K562 (cell line): ENCODE data around the gene MPIG6B. TPM values are rescaled to one million over a fixed set of nuclear protein-coding genes. Genes with fewer than 3 reads are reported as not detected.

Source experiments
- AFF1 ChIP-seq, 2 experiments: fragments of 450-650 bp; IDR thresholded peaks; 2 replicates each; pipeline ENCODE4 v1.6.1; 2018; ENCODE audit warnings: mild to moderate bottlenecking in 2 of 2, low read depth in 1 of 2; ENCODE audit not compliant: partially characterized antibody in 2 of 2
- BRD9 ChIP-seq: fragments of 450-650 bp; IDR thresholded peaks from 2 replicates; pipeline ENCODE4 v1.6.1; 2018; ENCODE audit warnings: low read depth; ENCODE audit not compliant: partially characterized antibody
- CEBPB ChIP-seq: fragments of 450-650 bp; IDR thresholded peaks from 2 replicates; pipeline ENCODE4 v1.6.1; 2016; ENCODE audit warnings: missing genetic modification characterization, missing compliant biosample characterization
- E2F5 ChIP-seq: sonication (generic); formaldehyde crosslinking; IDR thresholded peaks from 2 replicates; pipeline ENCODE4 v1.8.0; 2022; ENCODE audit warnings: mild to moderate bottlenecking, missing genetic modification reagents
- FOXP1 ChIP-seq: sonication (generic); formaldehyde crosslinking; IDR thresholded peaks from 2 replicates; pipeline ENCODE4 v1.8.0; 2022; ENCODE audit warnings: mild to moderate bottlenecking, missing genetic modification reagents
- ILF3 ChIP-seq: fragments of 450-650 bp; IDR thresholded peaks from 2 replicates; pipeline ENCODE4 v1.6.1; 2018; ENCODE audit warnings: antibody characterized with exemption, mild to moderate bottlenecking, moderate library complexity, borderline replicate concordance
- NCOA2 ChIP-seq, 2 experiments: fragments of 450-650 bp; IDR thresholded peaks; 2 replicates each; pipeline ENCODE4 v1.6.1; 2018; ENCODE audit warnings: mild to moderate bottlenecking in 2 of 2, moderate library complexity in 1 of 2; ENCODE audit not compliant: partially characterized antibody in 2 of 2
- NR2C1 ChIP-seq, 2 experiments: fragments of 450-650 bp; IDR thresholded peaks; 2 replicates each; pipeline ENCODE4 v1.6.1; 2017; ENCODE audit warnings: mild to moderate bottlenecking in 2 of 2, antibody characterized with exemption in 1 of 2, inconsistent platforms in 1 of 2, missing compliant biosample characterization in 1 of 2, missing genetic modification characterization in 1 of 2
- NR2C2 ChIP-seq, 2 experiments: fragments of 200-800 bp in 1 of 2; sonication (Bioruptor generic) in 1 of 2; sonication (generic) in 1 of 2; formaldehyde crosslinking in 1 of 2; IDR thresholded peaks; 2 replicates each; pipeline versions ENCODE4 v1.6.1 to v1.8.0; 2016 to 2022; ENCODE audit warnings: mild to moderate bottlenecking in 1 of 2, missing compliant biosample characterization in 1 of 2, missing genetic modification characterization in 1 of 2, missing genetic modification reagents in 1 of 2
- POLR2AphosphoS5 ChIP-seq: IDR thresholded peaks from 2 replicates; pipeline ENCODE4 v1.6.1; 2011; ENCODE audit warnings: mild to moderate bottlenecking, low read depth, low read length, moderate library complexity; ENCODE audit not compliant: control insufficient read depth, insufficient read depth
- POLR3A ChIP-seq: IDR thresholded peaks from 2 replicates; pipeline ENCODE4 v1.6.1; 2011; ENCODE audit warnings: borderline replicate concordance, mild to moderate bottlenecking, moderate library complexity; ENCODE audit not compliant: insufficient read length, insufficient read depth; ENCODE audit errors: extremely low read depth
- RAD21 ChIP-seq, 2 experiments: fragments of 250-450 bp in 1 of 2; fragments of 450-650 bp in 1 of 2; sonication (Bioruptor Pico) in 1 of 2; formaldehyde crosslinking in 1 of 2; IDR thresholded peaks in 1 of 2; conservative IDR thresholded peaks in 1 of 2; 2 replicates each; pipeline versions ENCODE4 v1.4.0 to v1.8.0; 2020 to 2022; ENCODE audit warnings: mild to moderate bottlenecking in 2 of 2, moderate library complexity in 1 of 2
- SP1 ChIP-seq: sonication (generic); formaldehyde crosslinking; IDR thresholded peaks from 2 replicates; pipeline ENCODE4 v1.8.1; 2022; ENCODE audit warnings: mild to moderate bottlenecking, missing genetic modification reagents
- SUPT5H ChIP-seq: fragments of 450-650 bp; IDR thresholded peaks from 2 replicates; pipeline ENCODE4 v1.6.1; 2016
- TGIF2 ChIP-seq: sonication (generic); formaldehyde crosslinking; IDR thresholded peaks from 2 replicates; pipeline ENCODE4 v1.8.1; 2022; ENCODE audit warnings: mild to moderate bottlenecking, missing genetic modification reagents, moderate library complexity
- ZFPM2 ChIP-seq: fragments of 250-450 bp; sonication (Bioruptor Pico); IDR thresholded peaks from 2 replicates; pipeline ENCODE4 v1.5.1; 2022; ENCODE audit warnings: mild to moderate bottlenecking
- ZNF143 ChIP-seq: sonication (generic); formaldehyde crosslinking; IDR thresholded peaks from 2 replicates; pipeline ENCODE4 v1.9.0; 2022; ENCODE audit warnings: mild to moderate bottlenecking, missing genetic modification reagents
- ZNF668 ChIP-seq: fragments of 250-450 bp; sonication (Bioruptor Pico); IDR thresholded peaks from 2 replicates; pipeline ENCODE4 v1.8.0; 2022; ENCODE audit warnings: mild to moderate bottlenecking, inconsistent platforms
- polyA plus RNA-seq, 8 experiments: library from polyadenylated mRNA; depleted of rRNA in 4 of 8; stranded (reverse) in 5 of 8; unstranded in 3 of 8; fragments of >200 nt; fragmentation: Nextera tagmentation in 2 of 8; fragmentation: Illumina TruSeq in 1 of 8; extraction: Ambion mirVana in 2 of 8; extraction: Trizol in 1 of 8; gene quantifications; 2 replicates each; pipeline versions ENCODE4 v1.2.1 to v1.2.3, GENCODE V29; 2011 to 2014; ENCODE audit warnings: inconsistent platforms in 1 of 8, missing spikeins in 1 of 8
- total RNA-seq, 7 experiments: library from RNA; depleted of rRNA in 6 of 7; stranded (reverse); fragments of >200 nt in 6 of 7; fragmentation: Illumina TruSeq in 2 of 7; extraction: Trizol in 2 of 7; gene quantifications; 2 replicates each; pipeline versions ENCODE4 v1.2.1 to v1.2.3, GENCODE V29; 2011 to 2021; ENCODE audit warnings: low replicate concordance in 1 of 7
- TF ChIP-seq, protein P1 (sequence below): sonication (generic); formaldehyde crosslinking; IDR thresholded peaks from 2 replicates; pipeline ENCODE4 v1.8.0; 2022; ENCODE audit warnings: mild to moderate bottlenecking, low read depth, missing genetic modification reagents
- TF ChIP-seq, protein P2 (sequence below): fragments of 450-650 bp; IDR thresholded peaks from 2 replicates; pipeline ENCODE4 v1.6.1; 2016

Gene MPIG6B
- total and polyA plus RNA-seq, 9 of the 15 experiments (the other 6 are each of a cell fraction or from before 2014, with no cell fraction given) = 0.11 to 1.2 (median 0.28) TPM; not detected in 1

DNA sequence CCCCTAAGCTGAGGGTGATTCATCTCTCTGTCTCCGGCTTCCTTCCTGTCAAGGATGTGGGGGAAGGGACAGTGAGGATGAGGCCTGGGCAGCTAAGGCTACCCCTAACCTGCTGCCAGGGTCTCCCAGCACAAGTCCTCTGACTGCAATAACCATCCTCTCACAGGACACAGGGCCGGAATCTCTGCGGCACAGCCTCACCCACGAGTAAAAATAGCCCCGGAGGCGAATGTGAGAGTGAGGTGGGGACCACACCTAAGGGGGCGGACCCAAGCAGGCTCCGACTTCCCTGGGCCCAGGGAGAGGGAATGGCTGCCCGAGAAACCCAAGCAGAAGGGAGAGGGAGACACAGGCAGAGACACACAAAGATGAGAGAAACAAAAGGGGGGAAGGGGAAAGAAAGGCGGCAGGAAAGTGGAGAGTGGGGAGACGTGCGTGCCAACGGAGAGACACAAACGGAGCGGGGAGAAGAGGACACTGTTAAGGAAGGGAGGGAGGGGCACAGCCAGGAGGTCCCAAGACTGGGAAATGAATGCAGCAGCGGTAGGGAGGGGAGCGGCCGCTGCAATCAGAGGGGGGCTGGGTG lies 11.7 kb downstream of the MPIG6B start (continued):
- TF ChIP-seq AFF1 (IDR thresholded peaks at IDR 0.05; ENCODE audit: low read depth in 1 of 2, partially characterized antibody in 2 of 2) (peak; percentile 62 to 72), CEBPB (tag) (no peak), NR2C1 (IDR thresholded peaks at IDR 0.05) (no peak), NR2C1 (tag; IDR thresholded peaks at IDR 0.05) (no peak), POLR3A (no peak), ZNF668 (CRISPR knock-in tag) (no peak), NR2C2 (CRISPR knock-in tag; IDR thresholded peaks at IDR 0.05) (peak; percentile 82), NR2C2 (tag; IDR thresholded peaks at IDR 0.05) (no peak), ZFPM2 (CRISPR knock-in tag) (no peak), FOXP1 (CRISPR knock-in tag) (0 out of 2 replicates have a peak, but pooled peaks have one; percentile 40), TGIF2 (CRISPR knock-in tag) (no peak), SP1 (CRISPR knock-in tag) (peak; percentile 87), ILF3 (no peak), NCOA2 (IDR thresholded peaks at IDR 0.05; ENCODE audit: partially characterized antibody in 2 of 2) (no peak), ZNF143 (no peak), SUPT5H (peak; percentile 86), RAD21 (CRISPR knock-in tag; conservative IDR thresholded peaks at IDR 0.05 in 1 of 2, IDR thresholded peaks at IDR 0.05 in 1 of 2) (no peak), POLR2AphosphoS5 (no peak), BRD9 (no peak), E2F5 (CRISPR knock-in tag) (peak; percentile 84)
- TF ChIP-seq, protein P1, sequence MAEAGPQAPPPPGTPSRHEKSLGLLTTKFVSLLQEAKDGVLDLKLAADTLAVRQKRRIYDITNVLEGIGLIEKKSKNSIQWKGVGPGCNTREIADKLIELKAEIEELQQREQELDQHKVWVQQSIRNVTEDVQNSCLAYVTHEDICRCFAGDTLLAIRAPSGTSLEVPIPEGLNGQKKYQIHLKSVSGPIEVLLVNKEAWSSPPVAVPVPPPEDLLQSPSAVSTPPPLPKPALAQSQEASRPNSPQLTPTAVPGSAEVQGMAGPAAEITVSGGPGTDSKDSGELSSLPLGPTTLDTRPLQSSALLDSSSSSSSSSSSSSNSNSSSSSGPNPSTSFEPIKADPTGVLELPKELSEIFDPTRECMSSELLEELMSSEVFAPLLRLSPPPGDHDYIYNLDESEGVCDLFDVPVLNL = peak; percentile 73; the same call in 1 of the 2 replicates
- TF ChIP-seq, protein P2, sequence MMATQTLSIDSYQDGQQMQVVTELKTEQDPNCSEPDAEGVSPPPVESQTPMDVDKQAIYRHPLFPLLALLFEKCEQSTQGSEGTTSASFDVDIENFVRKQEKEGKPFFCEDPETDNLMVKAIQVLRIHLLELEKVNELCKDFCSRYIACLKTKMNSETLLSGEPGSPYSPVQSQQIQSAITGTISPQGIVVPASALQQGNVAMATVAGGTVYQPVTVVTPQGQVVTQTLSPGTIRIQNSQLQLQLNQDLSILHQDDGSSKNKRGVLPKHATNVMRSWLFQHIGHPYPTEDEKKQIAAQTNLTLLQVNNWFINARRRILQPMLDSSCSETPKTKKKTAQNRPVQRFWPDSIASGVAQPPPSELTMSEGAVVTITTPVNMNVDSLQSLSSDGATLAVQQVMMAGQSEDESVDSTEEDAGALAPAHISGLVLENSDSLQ = no peak
